ENCODE results near the gene FAM20A.
"Not testable (repeated sequence)": the region's sequence is repeated elsewhere in the genome, so short reads cannot be mapped to it uniquely, and the experiment has no call there.

The FAM20A gene

GRCh38 chr17:68499587-68499986 is 101.6 kb downstream of the FAM20A start:
- no peak for TF ChIP-seq POLR2AphosphoS5 (IDR thresholded peaks at IDR 0.05; ENCODE audit: borderline replicate concordance, low read depth, low read length)
- no peak for TF ChIP-seq FOXP2 (optimal IDR thresholded peaks at IDR 0.05; ENCODE audit: control extremely low read depth, extremely low read length, insufficient read depth)
- Histone ChIP-seq H3K36me3 (ENCODE audit: insufficient read depth, low read length) (no peaks in the 10 kb centered on the region), H3K9me3 (ENCODE audit: low read depth, low read length) (no peaks in the 10 kb centered on the region), H3K9ac (ENCODE audit: insufficient read length) (no peak overlapping the region), H3K4me3 (no peak overlapping the region), H3K27ac (no peak overlapping the region)
- DNase-seq (ENCODE audit: low read depth, low spot score) = no peak

- TF ChIP-seq FOXP2 (optimal IDR thresholded peaks at IDR 0.05; ENCODE audit: control extremely low read depth, extremely low read length, insufficient read depth) (no peak), POLR2AphosphoS5 (IDR thresholded peaks at IDR 0.05; ENCODE audit: borderline replicate concordance, low read depth, low read length) (no peak), EZH2 (IDR thresholded peaks at IDR 0.05) (no peak)
- H3K9ac ChIP-seq (ENCODE audit: insufficient read length) = no peak overlapping the region
- no peak overlapping the region for H3K4me3 ChIP-seq
- H3K9me3 ChIP-seq (ENCODE audit: low read depth, low read length) = no peaks in the 10 kb centered on the region
- H3K27ac ChIP-seq = no peak overlapping the region
- no peaks in the 10 kb centered on the region for H3K36me3 ChIP-seq (ENCODE audit: insufficient read depth, low read length)
- DNase-seq (ENCODE audit: low read depth, low spot score) = no peak
These were observed 102.5 kb downstream of the FAM20A start for GRCh38 chr17:68498479-68499326.

- Histone ChIP-seq H3K36me3 (ENCODE audit: insufficient read depth, low read length) (no peaks in the 10 kb centered on the region), H3K9ac (ENCODE audit: insufficient read length) (no peak overlapping the region), H3K9me3 (ENCODE audit: low read depth, low read length) (no peaks in the 10 kb centered on the region), H3K4me3 (no peak overlapping the region), H3K27ac (no peak overlapping the region)
- TF ChIP-seq POLR2AphosphoS5 (IDR thresholded peaks at IDR 0.05; ENCODE audit: borderline replicate concordance, low read depth, low read length) = no peak
- no peak for TF ChIP-seq EZH2 (IDR thresholded peaks at IDR 0.05)
- TF ChIP-seq FOXP2 (optimal IDR thresholded peaks at IDR 0.05; ENCODE audit: control extremely low read depth, extremely low read length, insufficient read depth) = no peak
- DNase-seq (ENCODE audit: low read depth, low spot score) = no peak
These were observed 103.3 kb downstream of the FAM20A start for GRCh38 chr17:68497885-68498319.

- H3K27ac ChIP-seq = no peak overlapping the region
- H3K4me3 ChIP-seq = no peak overlapping the region
- DNase-seq (ENCODE audit: low read depth, low spot score) = no peak
- no peak overlapping the region for H3K9ac ChIP-seq (ENCODE audit: insufficient read length)
- TF ChIP-seq EZH2 (IDR thresholded peaks at IDR 0.05) = no peak
- no peak for TF ChIP-seq POLR2AphosphoS5 (IDR thresholded peaks at IDR 0.05; ENCODE audit: borderline replicate concordance, low read depth, low read length)
- no peak for TF ChIP-seq FOXP2 (optimal IDR thresholded peaks at IDR 0.05; ENCODE audit: control extremely low read depth, extremely low read length, insufficient read depth)
- no peaks in the 10 kb centered on the region for H3K36me3 ChIP-seq (ENCODE audit: insufficient read depth, low read length)
- H3K9me3 ChIP-seq (ENCODE audit: low read depth, low read length) = no peaks in the 10 kb centered on the region
These were observed 106.1 kb downstream of the FAM20A start for GRCh38 chr17:68495081-68495480.

GRCh38 chr17:68492394-68493054 is 108.6 kb downstream of the FAM20A start:
- not testable (repeated sequence) for H3K36me3 ChIP-seq (ENCODE audit: insufficient read depth, low read length); H3K9ac ChIP-seq (ENCODE audit: insufficient read length); H3K27ac ChIP-seq; H3K9me3 ChIP-seq (ENCODE audit: low read depth, low read length); H3K4me3 ChIP-seq; DNase-seq (ENCODE audit: low read depth, low spot score)

GRCh38 chr17:68491381-68492231 is 109.6 kb downstream of the FAM20A start:
- DNase-seq (ENCODE audit: low read depth, low spot score) = no peak
- Histone ChIP-seq H3K27ac (no peak overlapping the region), H3K9ac (ENCODE audit: insufficient read length) (no peak overlapping the region), H3K36me3 (ENCODE audit: insufficient read depth, low read length) (no peaks in the 10 kb centered on the region), H3K9me3 (ENCODE audit: low read depth, low read length) (no peaks in the 10 kb centered on the region), H3K4me3 (no peak overlapping the region)
- TF ChIP-seq EZH2 (IDR thresholded peaks at IDR 0.05) (no peak), FOXP2 (optimal IDR thresholded peaks at IDR 0.05; ENCODE audit: control extremely low read depth, extremely low read length, insufficient read depth) (no peak)

- Histone ChIP-seq H3K9ac (ENCODE audit: insufficient read length) (no peak overlapping the region), H3K36me3 (ENCODE audit: insufficient read depth, low read length) (no peaks in the 10 kb centered on the region), H3K27ac (no peak overlapping the region), H3K9me3 (ENCODE audit: low read depth, low read length) (no peaks in the 10 kb centered on the region), H3K4me3 (no peak overlapping the region)
- DNase-seq (ENCODE audit: low read depth, low spot score) = no peak
- TF ChIP-seq FOXP2 (optimal IDR thresholded peaks at IDR 0.05; ENCODE audit: control extremely low read depth, extremely low read length, insufficient read depth) = no peak
- TF ChIP-seq EZH2 (IDR thresholded peaks at IDR 0.05) = no peak
- no peak for TF ChIP-seq POLR2AphosphoS5 (IDR thresholded peaks at IDR 0.05; ENCODE audit: borderline replicate concordance, low read depth, low read length)
These were observed 111.2 kb downstream of the FAM20A start for GRCh38 chr17:68489919-68490318.
